DOHH2 (cell line): Measurements from ENCODE around the gene C4orf50.

Experiments used
- H3F3A ChIP-seq: fragments of 200-600 bp; sonication (generic), shearing (Covaris generic); 2 replicates; pipeline ENCODE4 v1.6.0; 2016; ENCODE audit warnings: antibody characterized with exemption, mild to moderate bottlenecking; ENCODE audit not compliant: control insufficient read depth, insufficient read depth
- H3K27ac ChIP-seq: fragments of 200-600 bp; sonication (generic); 2 replicates; pipeline ENCODE4 v1.5.1; 2014; ENCODE audit warnings: low read depth, mild to moderate bottlenecking, low read length, moderate library complexity
- H3K27me3 ChIP-seq: fragments of 200-600 bp; sonication (generic); 2 replicates; pipeline ENCODE4 v1.6.1; 2014; ENCODE audit warnings: mild to moderate bottlenecking, low read length, mixed read lengths; ENCODE audit not compliant: control insufficient read depth
- H3K36me3 ChIP-seq: fragments of 200-600 bp; sonication (generic); 2 replicates; pipeline ENCODE4 v1.6.1; 2014; ENCODE audit warnings: mild to moderate bottlenecking, low read length, moderate library complexity, mixed read lengths; ENCODE audit not compliant: control insufficient read depth
- H3K4me1 ChIP-seq: fragments of 200-600 bp; sonication (generic); 2 replicates; pipeline ENCODE4 v1.6.1; 2014; ENCODE audit warnings: mild to moderate bottlenecking, low read length, mixed read lengths; ENCODE audit not compliant: control insufficient read depth
- H3K4me2 ChIP-seq: fragments of 200-600 bp; sonication (generic); 2 replicates; pipeline ENCODE4 v1.6.0; 2014; ENCODE audit warnings: mild to moderate bottlenecking, low read length, moderate library complexity
- H3K4me3 ChIP-seq: fragments of 200-600 bp; sonication (generic); 2 replicates; pipeline ENCODE4 v1.5.1; 2014; ENCODE audit warnings: mild to moderate bottlenecking, low read length, mixed read lengths
- H3K79me2 ChIP-seq: fragments of 200-600 bp; sonication (generic); 2 replicates; pipeline ENCODE4 v1.6.1; 2014; ENCODE audit warnings: mild to moderate bottlenecking, low read length, mixed read lengths; ENCODE audit not compliant: control insufficient read depth
- H3K9me2 ChIP-seq: fragments of 200-600 bp; sonication (generic); replicated peaks from 2 replicates; pipeline ENCODE4 v1.6.1; 2014; ENCODE audit warnings: mild to moderate bottlenecking, low read length, mixed read lengths; ENCODE audit not compliant: control insufficient read depth
- H3K9me3 ChIP-seq: fragments of 200-600 bp; sonication (generic); 2 replicates; pipeline ENCODE4 v1.6.1; 2014; ENCODE audit warnings: antibody characterized with exemption, low read length, mixed read lengths; ENCODE audit not compliant: control insufficient read depth, insufficient read depth
- H4K20me1 ChIP-seq: fragments of 200-600 bp; sonication (generic); 2 replicates; pipeline ENCODE4 v1.6.0; 2014; ENCODE audit warnings: low read depth, mild to moderate bottlenecking, antibody characterized with exemption, low read length, moderate library complexity; ENCODE audit not compliant: control insufficient read depth, insufficient read depth
- CTCF ChIP-seq: fragments of 200-600 bp; sonication (generic); IDR thresholded peaks from one replicate; pipeline ENCODE4 v1.5.1; 2014; ENCODE audit warnings: antibody characterized with exemption, mild to moderate bottlenecking, low read depth, low read length; ENCODE audit not compliant: poor library complexity, severe bottlenecking
- EZH2phosphoT487 ChIP-seq: fragments of 200-600 bp; sonication (generic); IDR thresholded peaks from 2 replicates; pipeline ENCODE4 v1.6.1; 2017; ENCODE audit warnings: borderline replicate concordance, mild to moderate bottlenecking, antibody characterized with exemption, low read length, moderate library complexity, mixed read lengths

The C4orf50 gene

GRCh38 chr4:5957076-5957475, 61.2 kb downstream of the C4orf50 start:
- no peak overlapping the region; the same call in 1 of the 2 replicates for H3K4me2 ChIP-seq
- H3K36me3 ChIP-seq: no peaks in the 10 kb centered on the region
- H3K4me1 ChIP-seq: peaks cover 12% of the 10 kb centered on the region
- TF ChIP-seq EZH2phosphoT487: no peak
- TF ChIP-seq CTCF: no peak
- H3K27me3 ChIP-seq: no peaks in the 10 kb centered on the region
- no peak overlapping the region for H3K27ac ChIP-seq
- H3K9me3 ChIP-seq: no peaks in the 10 kb centered on the region
- no peaks in the 10 kb centered on the region for H3K79me2 ChIP-seq
- no peaks in the 10 kb centered on the region for H3F3A ChIP-seq
- H4K20me1 ChIP-seq: no peaks in the 10 kb centered on the region
- no peaks in the 10 kb centered on the region for H3K9me2 ChIP-seq
- H3K4me3 ChIP-seq: 0 out of 2 replicates have a peak overlapping the region, but pooled peaks have one; percentile 8

GRCh38 chr4:5956285-5957021, 61.8 kb downstream of the C4orf50 start:
- no peaks in the 10 kb centered on the region for H3F3A ChIP-seq
- peak overlapping the region; percentile 8 for H3K4me3 ChIP-seq
- H3K79me2 ChIP-seq: no peaks in the 10 kb centered on the region
- H3K9me3 ChIP-seq: no peaks in the 10 kb centered on the region
- no peak for TF ChIP-seq EZH2phosphoT487
- no peak for TF ChIP-seq CTCF
- no peaks in the 10 kb centered on the region for H3K27me3 ChIP-seq
- H3K36me3 ChIP-seq: no peaks in the 10 kb centered on the region
- peak overlapping the region; percentile 43 for H3K4me2 ChIP-seq
- H3K27ac ChIP-seq: no peak overlapping the region
- no peaks in the 10 kb centered on the region for H3K9me2 ChIP-seq
- peaks cover 12% of the 10 kb centered on the region for H3K4me1 ChIP-seq
- no peaks in the 10 kb centered on the region for H4K20me1 ChIP-seq

- Histone ChIP-seq H3K27ac (no peak overlapping the region), H3F3A (no peaks in the 10 kb centered on the region), H3K4me1 (peaks cover 12% of the 10 kb centered on the region), H3K9me2 (no peaks in the 10 kb centered on the region), H4K20me1 (no peaks in the 10 kb centered on the region), H3K4me3 (peak overlapping the region; percentile 8), H3K4me2 (peak overlapping the region; percentile 43), H3K79me2 (no peaks in the 10 kb centered on the region), H3K9me3 (no peaks in the 10 kb centered on the region), H3K36me3 (no peaks in the 10 kb centered on the region), H3K27me3 (no peaks in the 10 kb centered on the region)
- TF ChIP-seq EZH2phosphoT487 (no peak), CTCF (no peak)
Measured at GRCh38 chr4:5955856-5956255, 62.4 kb downstream of the C4orf50 start.
